Vagina (tissue), 2 donors: ENCODE data around the gene PREP. TPM values are rescaled to one million over a fixed set of nuclear protein-coding genes. Genes with fewer than 3 reads are reported as not detected.

ENCODE experiments used
- DNase-seq, 2 donors: peaks; one replicate each; pipeline ENCODE4 v3.0.0-alpha.2; 2017; ENCODE audit errors: extremely low spot score in 2 of 2
- H3K27ac ChIP-seq: fragments of 200-600 bp; sonication (generic); one replicate; pipeline ENCODE4 v1.5.1; 2019
- H3K27me3 ChIP-seq: fragments of 200-600 bp; sonication (generic); one replicate; pipeline ENCODE4 v1.5.1; 2019
- H3K36me3 ChIP-seq, 2 donors: fragments of 200-600 bp; sonication (generic); one replicate each; pipeline ENCODE4 v1.5.1; 2017 to 2019
- H3K4me1 ChIP-seq: fragments of 200-600 bp; sonication (generic); one replicate; pipeline ENCODE4 v1.5.1; 2019
- H3K4me3 ChIP-seq, 2 donors: fragments of 200-600 bp; sonication (generic); 1 replicate in 1 of 2; 2 replicates in 1 of 2; pipeline ENCODE4 v1.5.1; 2016 to 2019
- H3K9me3 ChIP-seq: fragments of 200-600 bp; sonication (generic); one replicate; pipeline ENCODE4 v1.5.1; 2019
- CTCF ChIP-seq, 3 experiments: fragments of 450-650 bp in 2 of 3; fragments of 200-600 bp in 1 of 3; sonication (generic) in 1 of 3; IDR thresholded peaks; one replicate each; pipeline ENCODE4 v1.5.1; 2017 to 2019; ENCODE audit warnings: antibody characterized with exemption in 3 of 3, mild to moderate bottlenecking in 2 of 3, moderate library complexity in 2 of 3
- POLR2A ChIP-seq, 2 donors: fragments of 450-650 bp; IDR thresholded peaks; one replicate each; pipeline ENCODE4 v1.6.1; 2017; ENCODE audit warnings: antibody characterized with exemption in 2 of 2, mild to moderate bottlenecking in 2 of 2, moderate library complexity in 2 of 2
- POLR2AphosphoS5 ChIP-seq, 2 donors: sonication (generic); formaldehyde crosslinking; IDR thresholded peaks; one replicate each; pipeline ENCODE4 v1.9.0; 2017; ENCODE audit warnings: antibody characterized with exemption in 2 of 2, mild to moderate bottlenecking in 2 of 2, low read depth in 1 of 2; ENCODE audit not compliant: insufficient read depth in 1 of 2
- intact Hi-C: fragments of 100-400 bp; cut with DNase I; formaldehyde crosslinking; loops from one replicate; pipeline ENCODE4 v1.15.1; 2023
- total RNA-seq: library from RNA; depleted of rRNA; stranded (reverse); fragments of >200 nt; gene quantifications from one replicate; pipeline ENCODE4 v1.2.3, GENCODE V29; 2016

PREP gene
- total RNA-seq, 1 donor from 2014 or later, result 19.2 TPM

GRCh38 chr6:105322499-105323225 is 80.2 kb downstream of the PREP start:
- intact Hi-C loops, result no loop called here
- Histone ChIP-seq H3K4me1 (peaks cover 16% of the 10 kb centered on the region), H3K36me3 (peaks cover 0 to 19% of the 10 kb centered on the region in 2 donors), H3K9me3 (no peaks in the 10 kb centered on the region), H3K27ac (no peak overlapping the region), H3K27me3 (no peaks in the 10 kb centered on the region), H3K4me3 (no peak overlapping the region)
- no peak for TF ChIP-seq POLR2AphosphoS5 (IDR thresholded peaks at IDR 0.05; ENCODE audit: insufficient read depth in 1 of 2, low read depth in 1 of 2)
- DNase-seq, result no peak

- intact Hi-C loops, result no loop called here
- peaks cover 0 to 19% of the 10 kb centered on the region in 2 donors for H3K36me3 ChIP-seq
- H3K9me3 ChIP-seq, result no peaks in the 10 kb centered on the region
- H3K4me3 ChIP-seq, result no peak overlapping the region
- TF ChIP-seq POLR2A (IDR thresholded peaks at IDR 0.05) (no peak), POLR2AphosphoS5 (IDR thresholded peaks at IDR 0.05; ENCODE audit: insufficient read depth in 1 of 2, low read depth in 1 of 2) (no peak), CTCF (IDR thresholded peaks at IDR 0.05) (no peak)
- no peak overlapping the region for H3K27ac ChIP-seq
- no peaks in the 10 kb centered on the region for H3K27me3 ChIP-seq
- peaks cover 16% of the 10 kb centered on the region for H3K4me1 ChIP-seq
- DNase-seq, result no peak
Observed at GRCh38 chr6:105321728-105322127, 81.2 kb downstream of the PREP start.

GRCh38 chr6:105321207-105321606 is 81.7 kb downstream of the PREP start:
- H3K36me3 ChIP-seq, result peaks cover 0 to 19% of the 10 kb centered on the region in 2 donors
- DNase-seq, result no peak
- no peaks in the 10 kb centered on the region for H3K27me3 ChIP-seq
- peaks cover 11% of the 10 kb centered on the region for H3K4me1 ChIP-seq
- H3K9me3 ChIP-seq, result no peaks in the 10 kb centered on the region
- no peak overlapping the region for H3K4me3 ChIP-seq
- TF ChIP-seq POLR2AphosphoS5 (IDR thresholded peaks at IDR 0.05; ENCODE audit: insufficient read depth in 1 of 2, low read depth in 1 of 2) (no peak), POLR2A (IDR thresholded peaks at IDR 0.05) (no peak), CTCF (IDR thresholded peaks at IDR 0.05) (no peak)
- intact Hi-C loops, result no loop called here
- H3K27ac ChIP-seq, result no peak overlapping the region

GRCh38 chr6:105320765-105321164 is 82.1 kb downstream of the PREP start:
- no peaks in the 10 kb centered on the region for H3K27me3 ChIP-seq
- TF ChIP-seq POLR2A (IDR thresholded peaks at IDR 0.05), result no peak
- H3K4me3 ChIP-seq, result no peak overlapping the region
- peaks cover 0 to 19% of the 10 kb centered on the region in 2 donors for H3K36me3 ChIP-seq
- H3K4me1 ChIP-seq, result peaks cover 9% of the 10 kb centered on the region
- H3K27ac ChIP-seq, result no peak overlapping the region
- intact Hi-C loops, result no loop called here
- no peak for DNase-seq
- no peaks in the 10 kb centered on the region for H3K9me3 ChIP-seq

GRCh38 chr6:105320271-105320670 is 82.6 kb downstream of the PREP start:
- Histone ChIP-seq H3K4me1 (peaks cover 9% of the 10 kb centered on the region), H3K27me3 (no peaks in the 10 kb centered on the region), H3K9me3 (no peaks in the 10 kb centered on the region), H3K27ac (no peak overlapping the region), H3K36me3 (peaks cover 0 to 19% of the 10 kb centered on the region in 2 donors), H3K4me3 (no peak overlapping the region)
- no peak for DNase-seq
- intact Hi-C loops, result no loop called here
- TF ChIP-seq POLR2A (IDR thresholded peaks at IDR 0.05) (no peak), POLR2AphosphoS5 (IDR thresholded peaks at IDR 0.05; ENCODE audit: insufficient read depth in 1 of 2, low read depth in 1 of 2) (no peak), CTCF (IDR thresholded peaks at IDR 0.05) (no peak)

- Histone ChIP-seq H3K4me1 (peaks cover 9% of the 10 kb centered on the region), H3K27ac (no peak overlapping the region), H3K27me3 (no peaks in the 10 kb centered on the region), H3K36me3 (peaks cover 0 to 19% of the 10 kb centered on the region in 2 donors), H3K9me3 (no peaks in the 10 kb centered on the region), H3K4me3 (no peak overlapping the region)
- intact Hi-C loops, result no loop called here
- no peak for DNase-seq
- TF ChIP-seq POLR2A (IDR thresholded peaks at IDR 0.05) (no peak), POLR2AphosphoS5 (IDR thresholded peaks at IDR 0.05; ENCODE audit: insufficient read depth in 1 of 2, low read depth in 1 of 2) (no peak), CTCF (IDR thresholded peaks at IDR 0.05) (no peak)
Observed at GRCh38 chr6:105319331-105319730, 83.6 kb downstream of the PREP start.
